SK-N-SH (cell line): ENCODE measurements around the gene ZC3H10. TPM values are rescaled to one million over a fixed set of nuclear protein-coding genes. Genes with fewer than 3 reads are reported as not detected.

Experiments used
- CTCF ChIA-PET: fragments of 300-600, 350-600 bp; formaldehyde crosslinking; extraction: SDS; loops from one replicate; lab custom pipeline; 2021; lab: Yijun Ruan, JAX
- POLR2A ChIA-PET: fragments of 350-600 bp; sonication (Branson Sonifier 250); formaldehyde crosslinking; extraction: SDS; loops from one replicate; lab custom pipeline; 2020; ENCODE audit warnings: antibody characterized with exemption, inconsistent platforms; lab: Yijun Ruan, JAX
- DNase-seq: peaks from one replicate; pipeline ENCODE4 v3.0.0; 2012
- H2AFZ ChIP-seq: fragments of 200-600 bp; sonication (generic); 2 replicates; pipeline ENCODE4 v1.8.1; 2016; ENCODE audit warnings: antibody characterized with exemption, mild to moderate bottlenecking, low read depth
- H3F3A ChIP-seq: fragments of 200-600 bp; sonication (generic); replicated peaks from 2 replicates; pipeline ENCODE3; 2016; ENCODE audit warnings: antibody characterized with exemption, mild to moderate bottlenecking; ENCODE audit not compliant: insufficient read depth
- H3K27ac ChIP-seq, 2 experiments: fragments of 200-500 bp in 1 of 2; fragments of 200-600 bp in 1 of 2; sonication (Bioruptor generic) in 1 of 2; sonication (generic), shearing (Covaris generic) in 1 of 2; 2 replicates each; pipeline versions ENCODE4 v1.5.1 to v1.6.1; 2014 to 2016; ENCODE audit warnings: low read depth in 2 of 2, inconsistent platforms in 1 of 2, low read length in 1 of 2, mild to moderate bottlenecking in 1 of 2, mixed read lengths in 1 of 2
- H3K27me3 ChIP-seq: fragments of 200-600 bp; sonication (generic), shearing (Covaris generic); 2 replicates; pipeline ENCODE4 v1.6.1; 2016; ENCODE audit warnings: mixed run types; ENCODE audit not compliant: insufficient read depth
- H3K36me3 ChIP-seq, 2 experiments: fragments of 200-500 bp in 1 of 2; fragments of 200-600 bp in 1 of 2; sonication (Bioruptor generic) in 1 of 2; sonication (generic) in 1 of 2; replicated peaks in 1 of 2; 2 replicates each; pipeline versions ENCODE3 to v1.5.1; 2014 to 2016; ENCODE audit warnings: low read length in 1 of 2, mild to moderate bottlenecking in 1 of 2; ENCODE audit not compliant: insufficient read depth in 2 of 2, control insufficient read depth in 1 of 2
- H3K4me1 ChIP-seq, 2 experiments: fragments of 200-500 bp in 1 of 2; fragments of 200-600 bp in 1 of 2; sonication (Bioruptor generic) in 1 of 2; sonication (generic), shearing (Covaris generic) in 1 of 2; 2 replicates each; pipeline versions ENCODE4 v1.5.1 to v1.6.1; 2014 to 2016; ENCODE audit warnings: low read depth in 1 of 2, low read length in 1 of 2, mixed run types in 1 of 2; ENCODE audit not compliant: insufficient read depth in 2 of 2, control insufficient read depth in 1 of 2
- H3K4me2 ChIP-seq: fragments of 200-600 bp; sonication (generic), shearing (Covaris generic); 2 replicates; pipeline ENCODE4 v1.6.1; 2017; ENCODE audit warnings: mixed run types
- H3K4me3 ChIP-seq, 2 experiments: fragments of 200-500 bp in 1 of 2; fragments of 200-600 bp in 1 of 2; sonication (Bioruptor generic) in 1 of 2; sonication (generic), shearing (Covaris generic) in 1 of 2; 2 replicates each; pipeline versions ENCODE4 v1.5.1 to v1.8.1; 2014 to 2016; ENCODE audit warnings: low read depth in 2 of 2, inconsistent platforms in 1 of 2, low read length in 1 of 2, mild to moderate bottlenecking in 1 of 2, mixed read lengths in 1 of 2, moderate library complexity in 1 of 2
- H3K79me2 ChIP-seq: fragments of 200-600 bp; sonication (generic); 2 replicates; pipeline ENCODE4 v1.8.1; 2017; ENCODE audit warnings: mild to moderate bottlenecking; ENCODE audit not compliant: insufficient read depth
- H3K9ac ChIP-seq: fragments of 200-600 bp; sonication (generic); 2 replicates; pipeline ENCODE4 v1.6.1; 2017; ENCODE audit warnings: mixed run types
- H3K9me2 ChIP-seq: fragments of 200-600 bp; sonication (generic); 2 replicates; pipeline ENCODE4 v1.6.1; 2017; ENCODE audit warnings: mixed run types
- H3K9me3 ChIP-seq: fragments of 200-600 bp; sonication (generic); 2 replicates; pipeline ENCODE4 v1.6.1; 2017; ENCODE audit warnings: mixed run types, mild to moderate bottlenecking, moderate library complexity
- H4K20me1 ChIP-seq: fragments of 200-600 bp; sonication (generic); 2 replicates; pipeline ENCODE4 v1.6.1; 2017; ENCODE audit warnings: mild to moderate bottlenecking, mixed run types; ENCODE audit not compliant: insufficient read depth
- ELF1 ChIP-seq: IDR thresholded peaks from 2 replicates; pipeline ENCODE4 v1.4.0; 2012
- EZH2phosphoT487 ChIP-seq: fragments of 200-600 bp; sonication (generic); IDR thresholded peaks from 2 replicates; pipeline ENCODE4 v1.6.1; 2017; ENCODE audit warnings: low read depth, mixed run types, mild to moderate bottlenecking, antibody characterized with exemption, moderate library complexity, borderline replicate concordance
- FOSL2 ChIP-seq: IDR thresholded peaks from 2 replicates; pipeline ENCODE4 v1.4.0; 2012; ENCODE audit warnings: low read depth, mild to moderate bottlenecking, moderate library complexity, borderline replicate concordance
- FOXJ3 ChIP-seq: sonication (generic); formaldehyde crosslinking; IDR thresholded peaks from 2 replicates; pipeline ENCODE4 v1.5.1; 2020; ENCODE audit warnings: mild to moderate bottlenecking, missing genetic modification reagents
- GABPA ChIP-seq: IDR thresholded peaks from 2 replicates; pipeline ENCODE4 v1.4.0; 2012; ENCODE audit warnings: low read depth, mild to moderate bottlenecking
- NFIC ChIP-seq: IDR thresholded peaks from 2 replicates; pipeline ENCODE4 v1.4.0; 2012; ENCODE audit warnings: borderline replicate concordance
- NRF1 ChIP-seq: IDR thresholded peaks from 2 replicates; pipeline ENCODE4 v1.6.1; 2012; ENCODE audit warnings: low read depth, mild to moderate bottlenecking, low read length
- PBX3 ChIP-seq: IDR thresholded peaks from 2 replicates; pipeline ENCODE4; 2012
- POLR2AphosphoS5 ChIP-seq: IDR thresholded peaks from 2 replicates; pipeline ENCODE4 v1.6.1; 2012; ENCODE audit warnings: low read depth, low read length
- RCOR1 ChIP-seq: fragments of 150-350 bp; IDR thresholded peaks from 2 replicates; pipeline ENCODE4 v1.6.1; 2017; ENCODE audit warnings: antibody characterized with exemption, low read length
- REST ChIP-seq: IDR thresholded peaks from 2 replicates; pipeline ENCODE4 v1.6.1; 2012; ENCODE audit warnings: mild to moderate bottlenecking, low read depth, low read length, moderate library complexity
- SIN3A ChIP-seq: IDR thresholded peaks from 2 replicates; pipeline ENCODE4 v1.6.1; 2012; ENCODE audit warnings: low read depth, mild to moderate bottlenecking, low read length, moderate library complexity, borderline replicate concordance
- WGBS: methylation state at CpG from one replicate; pipeline ENCODE4 v1.1.6; 2017; ENCODE audit warnings: low lambda C conversion rate; 5-methylcytosine and 5-hydroxymethylcytosine counted together
- polyA plus RNA-seq, 3 experiments: library from polyadenylated mRNA; depleted of rRNA; stranded (reverse); fragments of >200 nt; gene quantifications; 2 replicates each; pipeline ENCODE4 v1.2.3, GENCODE V29; 2012
- TF ChIP-seq, protein P1 (sequence below): fragments of 150-350 bp; IDR thresholded peaks from 2 replicates; pipeline ENCODE4 v1.6.1; 2017; ENCODE audit warnings: antibody characterized with exemption, low read length, low read depth, borderline replicate concordance
- TF ChIP-seq, protein P2 (sequence below): IDR thresholded peaks from 2 replicates; pipeline ENCODE4 v1.4.0; 2012; ENCODE audit warnings: low read depth, borderline replicate concordance
- TF ChIP-seq, protein P3 (sequence below): fragments of 150-350 bp; IDR thresholded peaks from 2 replicates; pipeline ENCODE4 v1.6.1; 2016; ENCODE audit warnings: mild to moderate bottlenecking, low read depth, low read length

Gene ZC3H10
- polyA plus RNA-seq, 1 of the 3 experiments (the other 2 are of a cell fraction): 2.0 TPM

DNA sequence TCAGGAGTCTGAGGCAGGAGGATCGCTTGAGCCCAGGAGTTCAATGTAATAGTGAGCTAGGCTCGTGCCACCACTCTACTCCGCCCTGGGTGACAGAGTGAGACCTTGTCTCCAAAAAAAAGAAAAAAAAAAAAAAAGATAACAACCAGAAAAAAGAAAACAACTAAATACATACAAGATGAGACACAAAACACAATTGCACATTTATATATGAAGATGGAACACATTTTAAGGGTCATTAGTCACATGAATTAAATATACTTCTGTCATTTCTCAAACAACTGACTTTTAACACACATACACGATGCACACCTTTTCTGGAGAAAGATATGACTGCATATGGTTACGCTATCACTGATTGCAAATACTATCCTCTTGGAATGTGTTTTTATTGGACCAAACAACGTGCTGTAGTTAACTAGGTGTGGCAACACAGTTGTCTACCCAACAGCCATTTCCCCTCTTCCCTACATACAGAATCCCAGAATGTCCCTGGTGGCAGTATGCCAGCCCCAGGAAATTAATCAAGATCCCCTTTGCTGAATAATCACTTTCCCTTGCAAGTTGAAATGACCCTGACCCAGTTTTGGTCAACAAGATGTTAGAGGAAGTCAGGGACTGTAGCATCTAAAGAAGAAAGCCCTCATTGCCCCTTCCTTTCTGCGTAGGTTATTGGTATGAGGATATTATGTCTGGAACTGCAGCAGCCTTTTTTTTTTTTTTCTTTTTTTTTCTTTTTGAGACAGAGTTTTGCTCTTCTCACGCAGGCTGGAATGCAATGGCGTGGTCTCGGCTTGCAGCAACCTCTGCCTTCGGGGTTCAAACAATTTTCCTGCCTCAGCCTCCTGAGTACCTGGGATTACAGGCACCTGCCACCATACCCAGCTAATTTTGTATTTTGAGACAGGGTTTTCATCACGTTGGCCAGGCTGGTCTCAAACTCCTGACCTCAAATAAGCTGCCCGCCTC lies 28.7 kb downstream of the ZC3H10 start:
- Histone ChIP-seq H3K4me3 (no peak overlapping the region), H3F3A (peaks cover 21% of the 10 kb centered on the region), H3K9ac (no peak overlapping the region), H3K4me2 (no peak overlapping the region), H3K27me3 (no peaks in the 10 kb centered on the region), H2AFZ (no peak overlapping the region), H3K9me2 (no peaks in the 10 kb centered on the region), H4K20me1 (no peaks in the 10 kb centered on the region), H3K4me1 (peaks cover 6 to 9% of the 10 kb centered on the region in 2 experiments; a peak in 3 of 4 replicates), H3K9me3 (no peaks in the 10 kb centered on the region), H3K36me3 (peaks cover 3 to 29% of the 10 kb centered on the region in 2 experiments), H3K27ac (peak overlapping the region in 1 of 2 experiments; percentile 13; a peak in 1 of 4 replicates), H3K79me2 (no peaks in the 10 kb centered on the region)
- 85% methylated on average over 13 of the region's 13 CpGs for WGBS
- TF ChIP-seq ELF1: no peak
- no peak for TF ChIP-seq NRF1
- TF ChIP-seq POLR2AphosphoS5: no peak
- TF ChIP-seq GABPA: no peak
- TF ChIP-seq FOSL2: no peak
- no peak for TF ChIP-seq NFIC
- TF ChIP-seq, protein P1, sequence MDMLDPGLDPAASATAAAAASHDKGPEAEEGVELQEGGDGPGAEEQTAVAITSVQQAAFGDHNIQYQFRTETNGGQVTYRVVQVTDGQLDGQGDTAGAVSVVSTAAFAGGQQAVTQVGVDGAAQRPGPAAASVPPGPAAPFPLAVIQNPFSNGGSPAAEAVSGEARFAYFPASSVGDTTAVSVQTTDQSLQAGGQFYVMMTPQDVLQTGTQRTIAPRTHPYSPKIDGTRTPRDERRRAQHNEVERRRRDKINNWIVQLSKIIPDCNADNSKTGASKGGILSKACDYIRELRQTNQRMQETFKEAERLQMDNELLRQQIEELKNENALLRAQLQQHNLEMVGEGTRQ: no peak
- no peak for TF ChIP-seq REST
- TF ChIP-seq SIN3A: no peak
- TF ChIP-seq PBX3: no peak
- TF ChIP-seq EZH2phosphoT487: no peak
- TF ChIP-seq RCOR1: no peak
- TF ChIP-seq, protein P2, sequence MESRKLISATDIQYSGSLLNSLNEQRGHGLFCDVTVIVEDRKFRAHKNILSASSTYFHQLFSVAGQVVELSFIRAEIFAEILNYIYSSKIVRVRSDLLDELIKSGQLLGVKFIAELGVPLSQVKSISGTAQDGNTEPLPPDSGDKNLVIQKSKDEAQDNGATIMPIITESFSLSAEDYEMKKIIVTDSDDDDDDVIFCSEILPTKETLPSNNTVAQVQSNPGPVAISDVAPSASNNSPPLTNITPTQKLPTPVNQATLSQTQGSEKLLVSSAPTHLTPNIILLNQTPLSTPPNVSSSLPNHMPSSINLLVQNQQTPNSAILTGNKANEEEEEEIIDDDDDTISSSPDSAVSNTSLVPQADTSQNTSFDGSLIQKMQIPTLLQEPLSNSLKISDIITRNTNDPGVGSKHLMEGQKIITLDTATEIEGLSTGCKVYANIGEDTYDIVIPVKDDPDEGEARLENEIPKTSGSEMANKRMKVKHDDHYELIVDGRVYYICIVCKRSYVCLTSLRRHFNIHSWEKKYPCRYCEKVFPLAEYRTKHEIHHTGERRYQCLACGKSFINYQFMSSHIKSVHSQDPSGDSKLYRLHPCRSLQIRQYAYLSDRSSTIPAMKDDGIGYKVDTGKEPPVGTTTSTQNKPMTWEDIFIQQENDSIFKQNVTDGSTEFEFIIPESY: no peak
- no peak for TF ChIP-seq FOXJ3 (CRISPR knock-in tag)
- TF ChIP-seq, protein P3, sequence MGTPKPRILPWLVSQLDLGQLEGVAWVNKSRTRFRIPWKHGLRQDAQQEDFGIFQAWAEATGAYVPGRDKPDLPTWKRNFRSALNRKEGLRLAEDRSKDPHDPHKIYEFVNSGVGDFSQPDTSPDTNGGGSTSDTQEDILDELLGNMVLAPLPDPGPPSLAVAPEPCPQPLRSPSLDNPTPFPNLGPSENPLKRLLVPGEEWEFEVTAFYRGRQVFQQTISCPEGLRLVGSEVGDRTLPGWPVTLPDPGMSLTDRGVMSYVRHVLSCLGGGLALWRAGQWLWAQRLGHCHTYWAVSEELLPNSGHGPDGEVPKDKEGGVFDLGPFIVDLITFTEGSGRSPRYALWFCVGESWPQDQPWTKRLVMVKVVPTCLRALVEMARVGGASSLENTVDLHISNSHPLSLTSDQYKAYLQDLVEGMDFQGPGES: no peak
- ChIA-PET CTCF (no interaction called here), POLR2A (interaction anchor here (0.6 to 1.1 kb wide), 3 partner anchors 19 to 26 kb away, joined by 3 to 4 read pairs (median 3); partner anchors contain the start of gene ESYT1)
- no peak for DNase-seq
